Smooth muscle cell (in vitro differentiated cells): ENCODE data around the gene ANLN. TPM values are rescaled to one million over a fixed set of nuclear protein-coding genes. Genes with fewer than 3 reads are reported as not detected.

Experiments
- DNase-seq: peaks from one replicate; lab custom pipeline; 2025; ENCODE audit not compliant: unreplicated experiment; lab: John Stamatoyannopoulos, UW
- H2AFZ ChIP-seq: fragments of 200-600 bp; sonication (generic); 2 replicates; pipeline ENCODE4 v1.6.0; 2016; ENCODE audit warnings: antibody characterized with exemption, low read depth, mild to moderate bottlenecking
- H3F3A ChIP-seq: fragments of 200-600 bp; sonication (generic); 2 replicates; pipeline ENCODE4 v1.6.0; 2017; ENCODE audit warnings: antibody characterized with exemption, low read depth
- H3K27ac ChIP-seq: fragments of 200-600 bp; sonication (generic); 2 replicates; pipeline ENCODE4 v1.5.1; 2016; ENCODE audit warnings: low read depth, mild to moderate bottlenecking
- H3K27me3 ChIP-seq: fragments of 200-600 bp; sonication (generic); 2 replicates; pipeline ENCODE4 v1.6.1; 2016; ENCODE audit warnings: low read depth, mild to moderate bottlenecking
- H3K36me3 ChIP-seq: fragments of 200-600 bp; sonication (generic); 2 replicates; pipeline ENCODE4 v1.5.1; 2016; ENCODE audit warnings: low read depth
- H3K4me1 ChIP-seq: fragments of 200-600 bp; sonication (generic); 2 replicates; pipeline ENCODE4 v1.5.1; 2016; ENCODE audit warnings: low read depth
- H3K4me2 ChIP-seq: fragments of 200-600 bp; sonication (generic); 2 replicates; pipeline ENCODE4 v1.6.0; 2016; ENCODE audit warnings: mild to moderate bottlenecking
- H3K4me3 ChIP-seq: fragments of 200-600 bp; sonication (generic); 2 replicates; pipeline ENCODE4 v1.5.1; 2016; ENCODE audit warnings: mild to moderate bottlenecking
- H3K79me2 ChIP-seq: fragments of 200-600 bp; sonication (generic); 2 replicates; pipeline ENCODE4 v1.6.0; 2016; ENCODE audit warnings: low read depth, mild to moderate bottlenecking
- H3K9ac ChIP-seq: fragments of 200-600 bp; sonication (generic); 2 replicates; pipeline ENCODE4 v1.6.0; 2016; ENCODE audit warnings: low read depth
- H3K9me3 ChIP-seq: fragments of 200-600 bp; sonication (generic); replicated peaks from 2 replicates; pipeline ENCODE4 v1.5.1; 2016; ENCODE audit warnings: low read depth
- H4K20me1 ChIP-seq: fragments of 200-600 bp; sonication (generic); 2 replicates; pipeline ENCODE4 v1.6.0; 2016; ENCODE audit warnings: low read depth
- CTCF ChIP-seq: fragments of 200-600 bp; sonication (generic); IDR thresholded peaks from 2 replicates; pipeline ENCODE4 v1.5.1; 2017; ENCODE audit warnings: borderline replicate concordance, mild to moderate bottlenecking, antibody characterized with exemption; ENCODE audit not compliant: insufficient read depth, poor library complexity, severe bottlenecking
- WGBS: methylation state at CpG from one replicate; pipeline ENCODE4 v1.1.7; 2016; ENCODE audit warnings: low lambda C conversion rate; 5-methylcytosine and 5-hydroxymethylcytosine counted together
- polyA plus RNA-seq: library from polyadenylated mRNA; unstranded; fragments of >200 nt; fragmentation: Nextera tagmentation; extraction: Ambion mirVana; gene quantifications from 2 replicates; pipeline ENCODE4 v1.2.1, GENCODE V29; 2016
- total RNA-seq: library from RNA; depleted of rRNA; stranded (reverse); fragments of >200 nt; gene quantifications from 2 replicates; pipeline ENCODE4 v1.2.3, GENCODE V29; 2014

The ANLN gene
- total and polyA plus RNA-seq, 2 experiments from 2014 or later, result 9.0 to 28.7 TPM

- 99% methylated on average over 3 of the region's 3 CpGs for WGBS
- no peaks in the 10 kb centered on the region for H3K36me3 ChIP-seq
Measured at GRCh38 chr7:36400606-36401005, 10.9 kb downstream of the ANLN start.

GRCh38 chr7:36403452-36403851 is 13.8 kb downstream of the ANLN start:
- no peak for TF ChIP-seq CTCF
- Histone ChIP-seq H3K9me3 (no peaks in the 10 kb centered on the region), H3F3A (no peaks in the 10 kb centered on the region), H3K27ac (no peak overlapping the region), H3K4me2 (no peak overlapping the region), H4K20me1 (no peaks in the 10 kb centered on the region), H3K9ac (no peak overlapping the region), H3K4me1 (no peaks in the 10 kb centered on the region), H3K36me3 (no peaks in the 10 kb centered on the region), H3K27me3 (no peaks in the 10 kb centered on the region), H3K79me2 (no peaks in the 10 kb centered on the region), H2AFZ (no peak overlapping the region), H3K4me3 (no peak overlapping the region)
- no peak for DNase-seq
- 98% methylated on average over 7 of the region's 7 CpGs for WGBS

More at GRCh38 chr7:36400606-36401005, 10.9 kb downstream of the ANLN start:
- no peak for TF ChIP-seq CTCF
- no peak overlapping the region for H3K9ac ChIP-seq
- H3K27me3 ChIP-seq, result no peaks in the 10 kb centered on the region
- H3K79me2 ChIP-seq, result peaks cover 10% of the 10 kb centered on the region
- H4K20me1 ChIP-seq, result no peaks in the 10 kb centered on the region
- H2AFZ ChIP-seq, result no peak overlapping the region
- DNase-seq, result no peak
- no peak overlapping the region for H3K27ac ChIP-seq
- H3K4me1 ChIP-seq, result no peaks in the 10 kb centered on the region
- H3F3A ChIP-seq, result no peaks in the 10 kb centered on the region
- H3K9me3 ChIP-seq, result no peaks in the 10 kb centered on the region
- H3K4me3 ChIP-seq, result no peak overlapping the region
- H3K4me2 ChIP-seq, result no peak overlapping the region

- H3K27me3 ChIP-seq, result no peaks in the 10 kb centered on the region
- H3K4me2 ChIP-seq, result no peak overlapping the region
- no peak overlapping the region for H2AFZ ChIP-seq
- no peaks in the 10 kb centered on the region for H3F3A ChIP-seq
- no peak overlapping the region for H3K27ac ChIP-seq
- 92% methylated on average over 7 of the region's 7 CpGs for WGBS
- no peaks in the 10 kb centered on the region for H4K20me1 ChIP-seq
- H3K4me3 ChIP-seq, result no peak overlapping the region
- no peak for TF ChIP-seq CTCF
- no peaks in the 10 kb centered on the region for H3K4me1 ChIP-seq
- DNase-seq, result no peak
- no peaks in the 10 kb centered on the region for H3K36me3 ChIP-seq
- no peaks in the 10 kb centered on the region for H3K9me3 ChIP-seq
- no peaks in the 10 kb centered on the region for H3K79me2 ChIP-seq
- no peak overlapping the region for H3K9ac ChIP-seq
Measured at GRCh38 chr7:36404639-36405408, 15.2 kb downstream of the ANLN start.

- no peak overlapping the region for H3K27ac ChIP-seq
- no peak overlapping the region for H2AFZ ChIP-seq
- no peak overlapping the region for H3K4me2 ChIP-seq
Measured at GRCh38 chr7:36405409-36405803, 15.7 kb downstream of the ANLN start.

More at GRCh38 chr7:36405409-36405803, 15.7 kb downstream of the ANLN start:
- H3K4me3 ChIP-seq, result no peak overlapping the region
- no peaks in the 10 kb centered on the region for H3K36me3 ChIP-seq
- H3K9ac ChIP-seq, result no peak overlapping the region
- no peaks in the 10 kb centered on the region for H3F3A ChIP-seq
- H3K27me3 ChIP-seq, result no peaks in the 10 kb centered on the region
- no peaks in the 10 kb centered on the region for H3K9me3 ChIP-seq
- H4K20me1 ChIP-seq, result no peaks in the 10 kb centered on the region
- no peak for DNase-seq
- H3K4me1 ChIP-seq, result no peaks in the 10 kb centered on the region
- no peaks in the 10 kb centered on the region for H3K79me2 ChIP-seq
- TF ChIP-seq CTCF, result no peak
- WGBS, result 88% methylated on average over 1 of the region's 1 CpG
